Measurements from ENCODE around the gene CDCA4. TPM values are rescaled to one million over a fixed set of nuclear protein-coding genes. Genes with fewer than 3 reads are reported as not detected.
A peak's percentile ranks its signal among the peaks of the same experiment; 100 is the strongest.

Gene CDCA4
- total and polyA plus RNA-seq, 2 experiments from 2014 or later: 24.0 to 27.5 TPM

- in situ Hi-C loops (cut with MboI): no loop called here
- TF ChIP-seq EZH2phosphoT487 (IDR thresholded peaks at IDR 0.05; ENCODE audit: insufficient read depth, low read depth) (no peak), EZH2 (IDR thresholded peaks at IDR 0.05; ENCODE audit: insufficient read depth, poor library complexity, severe bottlenecking) (no peak)
- Histone ChIP-seq H3K9ac (peak overlapping the region; percentile 92), H3K4me1 (ENCODE audit: insufficient read depth) (peaks cover 5% of the 10 kb centered on the region), H3F3A (ENCODE audit: insufficient read depth) (no peaks in the 10 kb centered on the region), H3K9me3 (ENCODE audit: low read depth) (no peaks in the 10 kb centered on the region), H3K4me3 (peak overlapping the region; percentile 81), H3K27ac (peak overlapping the region; percentile 78; the same call in 1 of the 2 replicates), H2AFZ (no peak overlapping the region; the same call in 1 of the 2 replicates), H3K4me2 (ENCODE audit: unreplicated experiment) (peak overlapping the region; percentile 70), H3K36me3 (ENCODE audit: low read depth) (no peaks in the 10 kb centered on the region), H4K20me1 (ENCODE audit: insufficient read depth) (no peaks in the 10 kb centered on the region), H3K27me3 (replicated peaks; ENCODE audit: insufficient read depth) (no peaks in the 10 kb centered on the region), H3K79me2 (ENCODE audit: insufficient read depth) (no peaks in the 10 kb centered on the region), H3K9me2 (ENCODE audit: insufficient read depth) (no peaks in the 10 kb centered on the region)
- no peak for DNase-seq
- WGBS, 2 experiments (ENCODE audit: low coverage in 1 of 2, low lambda C conversion rate in 2 of 2, missing lambda C conversion rate in 2 of 2): 66 to 67% methylated on average over 16 to 18 of the region's 19 CpGs
Measured at GRCh38 chr14:104986487-104987164, 34.3 kb downstream of the CDCA4 start.

- Histone ChIP-seq H2AFZ (peak within 1 kb of the TSS; percentile 78), H4K20me1 (ENCODE audit: insufficient read depth) (no peaks in the 10 kb centered on the region), H3K4me3 (peak within 1 kb of the TSS; percentile 81), H3K36me3 (ENCODE audit: low read depth) (no peaks in the 10 kb centered on the region), H3F3A (ENCODE audit: insufficient read depth) (no peaks in the 10 kb centered on the region), H3K27ac (peak within 1 kb of the TSS; percentile 78), H3K9me2 (ENCODE audit: insufficient read depth) (no peaks in the 10 kb centered on the region), H3K79me2 (ENCODE audit: insufficient read depth) (no peaks in the 10 kb centered on the region), H3K27me3 (replicated peaks; ENCODE audit: insufficient read depth) (no peaks in the 10 kb centered on the region), H3K9me3 (ENCODE audit: low read depth) (no peaks in the 10 kb centered on the region), H3K4me1 (ENCODE audit: insufficient read depth) (peaks cover 5% of the 10 kb centered on the region), H3K9ac (peak within 1 kb of the TSS; percentile 92), H3K4me2 (ENCODE audit: unreplicated experiment) (peak within 1 kb of the TSS; percentile 70)
- DNase-seq: peak; percentile 97
- 1% methylated on average over 50 to 66 of the region's 77 CpGs for WGBS, 2 experiments (ENCODE audit: low coverage in 1 of 2, low lambda C conversion rate in 2 of 2, missing lambda C conversion rate in 2 of 2)
- no peak for TF ChIP-seq EZH2phosphoT487 (IDR thresholded peaks at IDR 0.05; ENCODE audit: insufficient read depth, low read depth)
- no peak for TF ChIP-seq EZH2 (IDR thresholded peaks at IDR 0.05; ENCODE audit: insufficient read depth, poor library complexity, severe bottlenecking)
- in situ Hi-C loops (cut with MboI): no loop called here
Measured at GRCh38 chr14:104985675-104986486, 35.0 kb downstream of the CDCA4 start, which contains the start of gene CLBA1. TSS of gene CLBA1 (plus strand) at chr14:104985788. CDS start at chr14:104986432, 644 bp downstream.

- H3F3A ChIP-seq (ENCODE audit: insufficient read depth): no peaks in the 10 kb centered on the region
- H2AFZ ChIP-seq: no peak overlapping the region
- no peaks in the 10 kb centered on the region for H3K36me3 ChIP-seq (ENCODE audit: low read depth)
- no peak overlapping the region for H3K9ac ChIP-seq
- H3K9me3 ChIP-seq (ENCODE audit: low read depth): no peaks in the 10 kb centered on the region
- peaks cover 5% of the 10 kb centered on the region for H3K4me1 ChIP-seq (ENCODE audit: insufficient read depth)
- no peaks in the 10 kb centered on the region for H3K27me3 ChIP-seq (replicated peaks; ENCODE audit: insufficient read depth)
- DNase-seq: no peak
- no peak overlapping the region for H3K27ac ChIP-seq
- no peak overlapping the region for H3K4me3 ChIP-seq
- WGBS, 2 experiments (ENCODE audit: low coverage in 1 of 2, low lambda C conversion rate in 2 of 2, missing lambda C conversion rate in 2 of 2): 87 to 88% methylated on average over 14 to 15 of the region's 15 CpGs
- H3K4me2 ChIP-seq (ENCODE audit: unreplicated experiment): no peak overlapping the region
- H3K9me2 ChIP-seq (ENCODE audit: insufficient read depth): no peaks in the 10 kb centered on the region
- no peaks in the 10 kb centered on the region for H4K20me1 ChIP-seq (ENCODE audit: insufficient read depth)
- TF ChIP-seq EZH2 (IDR thresholded peaks at IDR 0.05; ENCODE audit: insufficient read depth, poor library complexity, severe bottlenecking) (no peak), EZH2phosphoT487 (IDR thresholded peaks at IDR 0.05; ENCODE audit: insufficient read depth, low read depth) (no peak)
- no peaks in the 10 kb centered on the region for H3K79me2 ChIP-seq (ENCODE audit: insufficient read depth)
- in situ Hi-C loops (cut with MboI): no loop called here
Measured at GRCh38 chr14:104984056-104984894, 36.6 kb downstream of the CDCA4 start.

GRCh38 chr14:104983231-104983721 lies 37.6 kb downstream of the CDCA4 start:
- Histone ChIP-seq H3K36me3 (ENCODE audit: low read depth) (no peaks in the 10 kb centered on the region), H3K27ac (no peak overlapping the region), H3K9ac (no peak overlapping the region), H3K27me3 (replicated peaks; ENCODE audit: insufficient read depth) (no peaks in the 10 kb centered on the region), H4K20me1 (ENCODE audit: insufficient read depth) (no peaks in the 10 kb centered on the region), H3K79me2 (ENCODE audit: insufficient read depth) (no peaks in the 10 kb centered on the region), H3K4me1 (ENCODE audit: insufficient read depth) (peaks cover 5% of the 10 kb centered on the region), H3K4me2 (ENCODE audit: unreplicated experiment) (no peak overlapping the region), H3K9me3 (ENCODE audit: low read depth) (no peaks in the 10 kb centered on the region), H2AFZ (no peak overlapping the region), H3K9me2 (ENCODE audit: insufficient read depth) (no peaks in the 10 kb centered on the region), H3F3A (ENCODE audit: insufficient read depth) (no peaks in the 10 kb centered on the region), H3K4me3 (no peak overlapping the region)
- no peak for TF ChIP-seq EZH2 (IDR thresholded peaks at IDR 0.05; ENCODE audit: insufficient read depth, poor library complexity, severe bottlenecking)
- no peak for TF ChIP-seq EZH2phosphoT487 (IDR thresholded peaks at IDR 0.05; ENCODE audit: insufficient read depth, low read depth)
- in situ Hi-C loops (cut with MboI): no loop called here
- 65 to 79% methylated on average over 11 to 12 of the region's 12 CpGs for WGBS, 2 experiments (ENCODE audit: low coverage in 1 of 2, low lambda C conversion rate in 2 of 2, missing lambda C conversion rate in 2 of 2)
- no peak for DNase-seq
